Esophagus squamous epithelium (tissue), 5 donors: ENCODE measurements around the gene SEMA6B. TPM values are rescaled to one million over a fixed set of nuclear protein-coding genes. Genes with fewer than 3 reads are reported as not detected.

Source experiments
- DNase-seq: peaks from one replicate; lab custom pipeline; 2025; lab: John Stamatoyannopoulos, UW
- H3K27ac ChIP-seq, 4 donors: fragments of 200-600 bp; sonication (generic); one replicate each; pipeline ENCODE4 v1.5.1; 2016 to 2019; ENCODE audit warnings: mild to moderate bottlenecking in 1 of 4
- H3K27me3 ChIP-seq, 4 donors: fragments of 200-600 bp; sonication (generic); 1 replicate in 3 of 4; 2 replicates in 1 of 4; pipeline versions ENCODE4 v1.5.1 to v1.6.0; 2017 to 2021; ENCODE audit warnings: antibody characterized with exemption in 1 of 4
- H3K36me3 ChIP-seq, 3 donors: fragments of 200-600 bp; sonication (generic); one replicate each; pipeline ENCODE4 v1.5.1; 2016 to 2019
- H3K4me1 ChIP-seq, 3 donors: fragments of 200-600 bp; sonication (generic); one replicate each; pipeline ENCODE4 v1.5.1; 2017 to 2019
- H3K4me3 ChIP-seq, 4 donors: fragments of 200-600 bp; sonication (generic); 1 replicate in 3 of 4; 2 replicates in 1 of 4; pipeline ENCODE4 v1.5.1; 2016 to 2019; ENCODE audit warnings: mild to moderate bottlenecking in 2 of 4, moderate library complexity in 1 of 4
- H3K9me3 ChIP-seq, 3 donors: fragments of 200-600 bp; sonication (generic); one replicate each; pipeline ENCODE4 v1.5.1; 2016 to 2019
- POLR2A ChIP-seq, 4 donors: fragments of 450-650 bp; IDR thresholded peaks; one replicate each; pipeline ENCODE4 v1.6.1; 2017; ENCODE audit warnings: antibody characterized with exemption in 4 of 4, mild to moderate bottlenecking in 4 of 4, moderate library complexity in 3 of 4
- whole genome bisulfite sequencing, 2 donors: methylation state at CpG; one replicate each; pipeline ENCODE4 v1.1.5; 2018; 5-methylcytosine and 5-hydroxymethylcytosine counted together
- intact Hi-C: fragments of 100-400 bp; cut with DNase I; formaldehyde crosslinking; loops from one replicate; pipeline ENCODE4 v1.15.0; 2022
- total RNA-seq, 4 donors: library from RNA; depleted of rRNA; stranded (reverse); fragments of >200 nt; gene quantifications; one replicate each; pipeline ENCODE4 v1.1.0, GENCODE V29; 2016
- TF ChIP-seq, protein P1 (sequence below), 6 experiments: fragments of 450-650 bp in 4 of 6; fragments of 200-600 bp in 2 of 6; sonication (generic) in 2 of 6; IDR thresholded peaks; one replicate each; pipeline ENCODE4 v1.5.1; 2016 to 2019; ENCODE audit warnings: antibody characterized with exemption in 6 of 6, mild to moderate bottlenecking in 4 of 6, moderate library complexity in 4 of 6
- donor health status: DM: yes; HTN: yes; CAD: no.

Gene SEMA6B
- total RNA-seq, 4 donors from 2014 or later = 0.61 to 4.3 (median 1.8) TPM

DNA sequence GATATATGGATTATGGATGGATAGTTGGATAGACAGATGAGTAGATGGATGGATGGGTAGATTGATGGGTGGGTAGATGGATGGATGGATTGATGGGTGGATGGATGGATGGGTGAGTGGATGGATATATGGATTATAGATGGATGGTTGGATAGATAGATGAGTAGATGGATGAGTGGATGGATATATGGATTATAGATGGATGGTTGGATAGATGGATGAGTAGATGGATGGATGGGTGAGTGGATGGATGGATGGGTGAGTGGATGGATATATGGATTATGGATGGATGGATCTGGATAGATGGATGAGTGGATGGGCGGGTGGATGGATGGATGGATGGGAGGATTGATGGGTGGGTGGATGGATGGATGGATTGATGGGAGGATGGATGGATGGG is 43.4 kb upstream of the SEMA6B start:
- DNase-seq = no peak
- 67 to 83% methylated on average over 1 of the region's 1 CpG for WGBS, 2 donors
- H3K4me1 ChIP-seq = peaks cover 3 to 19% (median 12%) of the 10 kb centered on the region in 3 donors
- H3K4me3 ChIP-seq = no peak overlapping the region
- no peaks in the 10 kb centered on the region for H3K9me3 ChIP-seq
- TF ChIP-seq, protein P1, sequence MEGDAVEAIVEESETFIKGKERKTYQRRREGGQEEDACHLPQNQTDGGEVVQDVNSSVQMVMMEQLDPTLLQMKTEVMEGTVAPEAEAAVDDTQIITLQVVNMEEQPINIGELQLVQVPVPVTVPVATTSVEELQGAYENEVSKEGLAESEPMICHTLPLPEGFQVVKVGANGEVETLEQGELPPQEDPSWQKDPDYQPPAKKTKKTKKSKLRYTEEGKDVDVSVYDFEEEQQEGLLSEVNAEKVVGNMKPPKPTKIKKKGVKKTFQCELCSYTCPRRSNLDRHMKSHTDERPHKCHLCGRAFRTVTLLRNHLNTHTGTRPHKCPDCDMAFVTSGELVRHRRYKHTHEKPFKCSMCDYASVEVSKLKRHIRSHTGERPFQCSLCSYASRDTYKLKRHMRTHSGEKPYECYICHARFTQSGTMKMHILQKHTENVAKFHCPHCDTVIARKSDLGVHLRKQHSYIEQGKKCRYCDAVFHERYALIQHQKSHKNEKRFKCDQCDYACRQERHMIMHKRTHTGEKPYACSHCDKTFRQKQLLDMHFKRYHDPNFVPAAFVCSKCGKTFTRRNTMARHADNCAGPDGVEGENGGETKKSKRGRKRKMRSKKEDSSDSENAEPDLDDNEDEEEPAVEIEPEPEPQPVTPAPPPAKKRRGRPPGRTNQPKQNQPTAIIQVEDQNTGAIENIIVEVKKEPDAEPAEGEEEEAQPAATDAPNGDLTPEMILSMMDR (IDR thresholded peaks at IDR 0.05) = no peak
- TF ChIP-seq POLR2A (IDR thresholded peaks at IDR 0.05) = no peak
- intact Hi-C loops = no loop called here
- H3K27me3 ChIP-seq = peaks cover 0 to 87% (median 10%) of the 10 kb centered on the region in 4 donors
- no peaks in the 10 kb centered on the region for H3K36me3 ChIP-seq
- no peak overlapping the region for H3K27ac ChIP-seq

DNA sequence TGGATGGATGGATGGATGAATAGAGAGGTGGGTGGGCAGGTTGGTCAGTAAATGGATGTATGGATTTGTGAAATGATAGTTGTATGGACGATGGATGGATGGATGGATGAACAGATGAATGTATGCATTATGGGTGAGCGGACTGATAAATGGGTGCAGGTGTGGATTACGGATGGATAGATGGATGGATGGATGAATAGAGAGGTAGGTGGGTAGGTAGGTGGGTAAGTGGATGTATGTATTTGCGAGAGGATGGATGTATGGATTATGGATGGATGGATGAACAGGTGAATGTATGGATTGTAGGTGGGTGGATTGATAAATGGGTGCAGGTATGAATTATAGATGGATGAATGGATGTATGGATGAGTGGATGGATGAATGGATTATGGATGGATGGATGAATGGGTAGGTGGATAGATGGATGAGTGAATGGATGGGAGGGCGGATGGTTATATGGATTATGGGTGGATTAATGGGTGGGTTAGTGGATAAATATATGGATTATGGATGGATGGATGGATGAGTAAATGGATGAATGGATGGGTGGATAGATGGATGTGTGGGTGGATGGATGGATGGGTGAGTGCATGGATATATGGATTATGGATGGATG is 42.8 kb upstream of the SEMA6B start:
- no peak for DNase-seq
- Histone ChIP-seq H3K36me3 (no peaks in the 10 kb centered on the region), H3K4me3 (no peak overlapping the region), H3K27ac (no peak overlapping the region), H3K4me1 (peaks cover 3 to 25% (median 12%) of the 10 kb centered on the region in 3 donors), H3K9me3 (no peaks in the 10 kb centered on the region), H3K27me3 (peaks cover 0 to 89% (median 10%) of the 10 kb centered on the region in 4 donors)
- intact Hi-C loops = no loop called here
- WGBS, 2 donors = 82 to 85% methylated on average over 5 of the region's 5 CpGs
- TF ChIP-seq POLR2A (IDR thresholded peaks at IDR 0.05) = no peak
- TF ChIP-seq, protein P1 (IDR thresholded peaks at IDR 0.05) = no peak

DNA sequence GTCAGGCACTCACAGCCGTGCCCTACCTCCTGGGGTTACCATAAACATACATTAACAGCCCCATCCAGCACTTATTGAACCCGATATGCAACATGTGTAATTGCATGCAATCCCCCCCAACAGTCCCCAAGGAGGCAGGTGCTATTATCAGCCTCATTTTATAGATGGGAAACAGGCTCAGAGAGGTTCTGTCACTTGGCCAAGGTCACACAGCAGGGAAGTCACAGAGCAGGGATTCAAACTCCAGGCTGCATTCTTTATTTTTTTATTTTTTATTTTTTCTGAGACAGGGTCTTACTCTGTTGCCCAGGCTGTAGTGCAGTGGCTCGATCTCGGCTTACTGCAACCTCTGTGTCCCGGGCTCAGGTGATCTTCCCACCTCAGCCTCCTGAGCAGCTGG is 41.4 kb upstream of the SEMA6B start:
- H3K27me3 ChIP-seq = peaks cover 0 to 88% (median 9%) of the 10 kb centered on the region in 4 donors

DNA sequence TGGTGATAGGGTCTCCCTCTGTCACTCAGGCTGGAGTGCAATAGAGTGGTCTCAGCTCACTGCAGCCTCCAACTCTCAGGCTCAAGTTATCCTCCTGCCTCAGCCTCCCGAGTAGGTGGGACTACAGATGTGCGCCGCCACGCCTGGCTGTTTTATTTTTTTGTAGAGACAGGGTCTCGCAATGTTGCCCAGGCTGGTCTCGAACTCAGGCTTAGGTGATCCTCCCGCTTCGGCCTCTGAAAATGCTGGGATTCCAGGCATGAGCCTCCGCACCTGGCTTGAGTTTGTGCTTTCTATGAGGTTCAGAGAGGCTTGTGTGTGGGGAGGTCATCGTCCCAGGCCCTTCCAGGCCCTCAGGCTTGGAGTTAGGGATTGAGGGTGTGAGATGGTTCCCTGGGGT is 40.6 kb upstream of the SEMA6B start:
- H3K9me3 ChIP-seq = no peaks in the 10 kb centered on the region
- intact Hi-C loops = no loop called here
- no peaks in the 10 kb centered on the region for H3K36me3 ChIP-seq
- H3K4me1 ChIP-seq = peaks cover 0 to 20% (median 8%) of the 10 kb centered on the region in 3 donors
- DNase-seq = no peak
- 76 to 90% methylated on average over 7 to 8 of the region's 10 CpGs for WGBS, 2 donors
- no peak overlapping the region for H3K4me3 ChIP-seq
- TF ChIP-seq, protein P1 (IDR thresholded peaks at IDR 0.05) = no peak
- no peak for TF ChIP-seq POLR2A (IDR thresholded peaks at IDR 0.05)
- no peak overlapping the region for H3K27ac ChIP-seq
- peaks cover 0 to 86% (median 9%) of the 10 kb centered on the region in 4 donors for H3K27me3 ChIP-seq

More for the DNA sequence above, 41.4 kb upstream of the SEMA6B start:
- Histone ChIP-seq H3K9me3 (no peaks in the 10 kb centered on the region), H3K27ac (no peak overlapping the region), H3K36me3 (no peaks in the 10 kb centered on the region), H3K4me1 (peaks cover 0 to 20% (median 8%) of the 10 kb centered on the region in 3 donors), H3K4me3 (no peak overlapping the region)
- TF ChIP-seq POLR2A (IDR thresholded peaks at IDR 0.05) = no peak
- TF ChIP-seq, protein P1 (IDR thresholded peaks at IDR 0.05) = no peak
- intact Hi-C loops = no loop called here
- no peak for DNase-seq
- WGBS, 2 donors = 79 to 88% methylated on average over 4 to 5 of the region's 5 CpGs

DNA sequence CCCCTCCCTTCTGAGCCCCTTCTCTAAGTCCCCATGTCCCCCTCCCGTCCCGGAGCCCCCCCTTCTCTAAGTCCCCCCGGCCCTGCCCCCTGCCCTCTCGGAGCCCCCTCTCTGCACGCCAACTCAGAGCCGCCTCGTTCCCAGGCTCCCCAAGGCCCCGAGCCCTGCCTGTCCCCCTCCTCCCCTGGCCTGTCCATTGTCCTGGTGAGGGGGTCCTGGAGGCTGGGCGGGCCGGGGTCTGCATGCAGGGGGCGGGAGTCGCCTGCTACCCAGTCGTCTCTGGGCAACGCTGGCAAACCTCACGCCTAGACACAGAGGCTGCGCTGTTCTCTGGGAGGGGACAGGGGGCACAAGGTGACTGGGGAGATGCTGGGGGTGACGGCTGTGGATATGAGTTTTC is 39.2 kb upstream of the SEMA6B start:
- Histone ChIP-seq H3K36me3 (no peaks in the 10 kb centered on the region), H3K4me1 (peaks cover 0 to 25% (median 8%) of the 10 kb centered on the region in 3 donors), H3K9me3 (no peaks in the 10 kb centered on the region), H3K27me3 (peaks cover 0 to 85% (median 9%) of the 10 kb centered on the region in 4 donors), H3K27ac (no peak overlapping the region), H3K4me3 (peak overlapping the region in 1 of 4 donors; percentile 46)
- TF ChIP-seq, protein P1 (IDR thresholded peaks at IDR 0.05) = no peak
- no peak for TF ChIP-seq POLR2A (IDR thresholded peaks at IDR 0.05)
- no peak for DNase-seq
- 8% methylated on average over 3 of the region's 17 CpGs; no CpG with 5 or more reads in 1 of the 2 donors for WGBS, 2 donors
- intact Hi-C loops = no loop called here
